Upper lobe of left lung (tissue), 6 donors: Measurements from ENCODE around the gene MOB3C. TPM values are rescaled to one million over a fixed set of nuclear protein-coding genes. Genes with fewer than 3 reads are reported as not detected.
A peak's percentile ranks its signal among the peaks of the same experiment; 100 is the strongest.

Source experiments
- ATAC-seq, 2 donors: fragments of 200-7000 bp; cut with Tn5 transposase; one replicate each; pipeline ENCODE4 v1.9.1; 2022; ENCODE audit warnings: mild to moderate bottlenecking in 2 of 2, moderate library complexity in 2 of 2; ENCODE audit not compliant: low FRiP score in 2 of 2
- DNase-seq, 2 donors: peaks; one replicate each; pipeline ENCODE4 v3.0.0-alpha.2; 2019 to 2020
- H3K27ac ChIP-seq, 4 donors: fragments of 200-600 bp; sonication (generic); one replicate each; pipeline ENCODE4 v1.5.1; 2016 to 2019
- H3K27me3 ChIP-seq, 4 donors: fragments of 200-600 bp; sonication (generic); one replicate each; pipeline ENCODE4 v1.5.1; 2017 to 2019
- H3K36me3 ChIP-seq, 4 donors: fragments of 200-600 bp; sonication (generic); one replicate each; pipeline ENCODE4 v1.5.1; 2016 to 2019
- H3K4me1 ChIP-seq, 4 donors: fragments of 200-600 bp; sonication (generic); one replicate each; pipeline ENCODE4 v1.5.1; 2018 to 2019
- H3K4me3 ChIP-seq, 4 donors: fragments of 200-600 bp; sonication (generic); one replicate each; pipeline ENCODE4 v1.5.1; 2017 to 2019; ENCODE audit warnings: mild to moderate bottlenecking in 2 of 4, moderate library complexity in 1 of 4
- H3K9me3 ChIP-seq, 4 donors: fragments of 200-600 bp; sonication (generic); one replicate each; pipeline ENCODE4 v1.5.1; 2018 to 2019
- EP300 ChIP-seq, 4 donors: sonication (generic); formaldehyde crosslinking; IDR thresholded peaks; one replicate each; pipeline ENCODE4 v1.5.1; 2017; ENCODE audit warnings: antibody characterized with exemption in 4 of 4, control low read depth in 2 of 4
- POLR2A ChIP-seq, 4 donors: fragments of 450-650 bp; IDR thresholded peaks; one replicate each; pipeline ENCODE4 v1.5.1; 2016 to 2017; ENCODE audit warnings: antibody characterized with exemption in 4 of 4, mild to moderate bottlenecking in 2 of 4
- POLR2AphosphoS5 ChIP-seq, 2 donors: sonication (generic); formaldehyde crosslinking; IDR thresholded peaks; one replicate each; pipeline ENCODE4 v1.5.1; 2017; ENCODE audit warnings: antibody characterized with exemption in 2 of 2
- WGBS, 2 donors: methylation state at CpG; one replicate each; pipeline ENCODE4 v1.1.5; 2017 to 2018; 5-methylcytosine and 5-hydroxymethylcytosine counted together
- total RNA-seq, 6 donors: library from RNA; depleted of rRNA in 4 of 6; stranded (reverse); fragments of >200 nt in 4 of 6; gene quantifications; one replicate each; pipeline versions ENCODE4 v1.1.0 to v1.2.1, GENCODE V29; 2016 to 2021
- TF ChIP-seq, protein P1 (sequence below), 6 experiments: fragments of 450-650 bp in 4 of 6; fragments of 200-600 bp in 2 of 6; sonication (generic) in 2 of 6; IDR thresholded peaks; one replicate each; pipeline ENCODE4 v1.5.1; 2016 to 2019; ENCODE audit warnings: antibody characterized with exemption in 6 of 6
- donor health status: DM: no; HTN: no; CAD: no; lungs with moderate emphysema.
- donor health status: DM: no; HTN: yes; CAD: no; lungs with severe emphysema.

The MOB3C gene
- total RNA-seq, 6 donors from 2014 or later: 15.1 to 33.3 (median 22.2) TPM

DNA sequence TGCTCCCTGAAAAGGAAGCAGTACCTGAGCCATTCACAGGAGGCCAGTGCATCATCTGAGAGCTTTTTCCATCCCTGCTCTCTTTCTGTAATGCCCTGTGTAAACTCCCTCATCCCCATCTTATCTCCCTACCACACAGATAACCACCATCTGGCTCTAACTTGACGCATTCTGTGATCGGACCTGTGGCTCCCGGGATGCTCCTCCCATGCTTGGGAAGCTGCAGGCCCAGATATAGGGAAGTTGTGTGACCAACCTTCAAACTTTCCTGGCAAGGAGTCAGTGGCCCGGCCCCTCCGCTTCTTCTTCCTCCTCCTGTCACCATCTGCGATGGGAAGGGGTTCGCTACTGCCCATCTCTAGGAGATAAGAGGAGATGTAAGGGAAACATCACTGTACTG, 33.6 kb downstream of the MOB3C start:
- Histone ChIP-seq H3K9me3 (no peaks in the 10 kb centered on the region), H3K4me1 (peaks cover 0 to 16% (median 8%) of the 10 kb centered on the region in 4 donors), H3K27ac (peak overlapping the region in 2 of 4 donors; percentile 78 to 80), H3K36me3 (peaks cover 0 to 80% (median 34%) of the 10 kb centered on the region in 4 donors), H3K27me3 (no peaks in the 10 kb centered on the region), H3K4me3 (no peak overlapping the region)
- ATAC-seq: peak in 1 of 2 donors; percentile 41
- TF ChIP-seq POLR2AphosphoS5 (IDR thresholded peaks at IDR 0.05) (no peak), POLR2A (IDR thresholded peaks at IDR 0.05) (no peak), EP300 (IDR thresholded peaks at IDR 0.05) (no peak)
- 71 to 78% methylated on average over 7 of the region's 7 CpGs for WGBS, 2 donors
- peak in 1 of 2 donors; percentile 57 for DNase-seq

DNA sequence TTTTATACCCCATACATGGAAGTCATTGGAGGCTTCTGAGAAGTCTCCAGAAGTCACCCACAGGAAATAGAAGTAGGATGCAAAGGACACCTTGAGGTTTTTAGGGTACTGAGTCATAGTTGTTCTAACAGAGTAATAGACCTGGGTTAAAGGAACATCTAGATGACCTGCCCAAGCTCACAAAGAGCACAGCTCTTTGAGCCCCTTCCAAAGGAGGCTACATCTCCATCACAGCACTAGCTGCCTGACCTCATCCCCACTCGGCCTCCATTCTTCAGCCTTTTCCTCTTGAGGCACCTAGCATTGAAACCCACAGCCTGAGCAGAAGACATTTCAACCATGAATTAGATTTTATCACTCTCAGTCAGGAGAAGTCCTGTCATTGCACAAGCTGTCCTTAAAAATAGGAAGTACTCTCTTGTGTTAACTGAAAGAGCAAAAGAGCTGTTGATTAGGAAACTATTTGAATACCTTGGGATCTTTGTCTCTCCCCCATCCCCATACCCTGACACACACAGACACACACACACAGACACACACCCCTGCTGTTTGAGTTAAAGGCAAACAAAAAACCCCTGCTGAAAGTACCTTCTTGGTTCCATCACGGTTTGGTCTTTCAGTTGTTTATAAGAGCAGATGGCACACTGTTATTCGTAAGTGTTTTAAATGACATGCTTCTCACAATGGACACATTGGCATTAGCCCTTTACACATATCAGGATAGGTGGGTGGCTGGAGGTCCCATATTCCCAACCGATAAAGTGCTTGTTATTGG, 34.7 kb downstream of the MOB3C start:
- H3K4me1 ChIP-seq: peaks cover 0 to 16% (median 8%) of the 10 kb centered on the region in 4 donors

DNA sequence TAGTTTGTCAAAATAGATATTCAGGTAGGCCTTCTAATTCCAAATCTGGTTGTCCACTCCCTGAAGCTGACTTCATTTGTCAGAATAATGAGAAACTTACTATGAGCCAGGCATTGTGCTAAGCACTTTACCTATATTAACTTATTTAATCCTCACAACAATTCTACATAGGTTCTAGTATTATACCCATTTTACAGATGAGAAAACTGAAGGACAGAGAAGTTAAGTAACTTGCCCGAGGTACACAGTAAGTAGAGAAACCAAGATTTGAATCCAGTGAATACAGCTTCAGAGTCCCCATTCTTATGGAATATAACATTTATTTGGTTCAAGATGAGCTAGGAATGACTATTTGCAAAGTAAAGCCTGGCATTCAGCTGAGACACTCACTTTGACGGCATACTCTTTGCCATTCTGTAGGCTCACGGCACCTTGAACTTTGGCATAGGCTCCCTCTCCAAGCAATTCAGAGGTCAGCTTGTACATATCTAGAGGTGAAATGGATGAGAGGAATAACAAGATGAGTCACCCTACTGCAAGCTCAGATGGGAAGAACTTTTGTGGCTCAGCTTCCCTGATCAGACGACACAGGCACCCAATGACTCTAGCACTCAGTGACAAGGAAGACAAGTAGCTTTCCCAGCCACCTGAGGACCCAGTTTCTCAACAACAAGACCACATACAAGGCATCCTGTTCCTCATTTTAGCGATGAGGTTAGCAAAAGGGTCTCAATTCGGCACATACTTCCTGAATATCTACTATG, 36.3 kb downstream of the MOB3C start:
- DNase-seq (peak in 1 of 2 donors; percentile 58), ATAC-seq (peak in 1 of 2 donors; percentile 35)
- Histone ChIP-seq H3K27ac (peak overlapping the region; percentile 73 to 80 (median 78)), H3K9me3 (no peaks in the 10 kb centered on the region), H3K4me3 (no peak overlapping the region), H3K27me3 (no peaks in the 10 kb centered on the region), H3K4me1 (peaks cover 0 to 16% (median 6%) of the 10 kb centered on the region in 4 donors), H3K36me3 (peaks cover 0 to 87% (median 48%) of the 10 kb centered on the region in 4 donors)
- TF ChIP-seq POLR2AphosphoS5 (IDR thresholded peaks at IDR 0.05): peak; percentile 35 to 38
- TF ChIP-seq, protein P1, sequence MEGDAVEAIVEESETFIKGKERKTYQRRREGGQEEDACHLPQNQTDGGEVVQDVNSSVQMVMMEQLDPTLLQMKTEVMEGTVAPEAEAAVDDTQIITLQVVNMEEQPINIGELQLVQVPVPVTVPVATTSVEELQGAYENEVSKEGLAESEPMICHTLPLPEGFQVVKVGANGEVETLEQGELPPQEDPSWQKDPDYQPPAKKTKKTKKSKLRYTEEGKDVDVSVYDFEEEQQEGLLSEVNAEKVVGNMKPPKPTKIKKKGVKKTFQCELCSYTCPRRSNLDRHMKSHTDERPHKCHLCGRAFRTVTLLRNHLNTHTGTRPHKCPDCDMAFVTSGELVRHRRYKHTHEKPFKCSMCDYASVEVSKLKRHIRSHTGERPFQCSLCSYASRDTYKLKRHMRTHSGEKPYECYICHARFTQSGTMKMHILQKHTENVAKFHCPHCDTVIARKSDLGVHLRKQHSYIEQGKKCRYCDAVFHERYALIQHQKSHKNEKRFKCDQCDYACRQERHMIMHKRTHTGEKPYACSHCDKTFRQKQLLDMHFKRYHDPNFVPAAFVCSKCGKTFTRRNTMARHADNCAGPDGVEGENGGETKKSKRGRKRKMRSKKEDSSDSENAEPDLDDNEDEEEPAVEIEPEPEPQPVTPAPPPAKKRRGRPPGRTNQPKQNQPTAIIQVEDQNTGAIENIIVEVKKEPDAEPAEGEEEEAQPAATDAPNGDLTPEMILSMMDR (IDR thresholded peaks at IDR 0.05): no peak
- TF ChIP-seq POLR2A (IDR thresholded peaks at IDR 0.05): no peak
- TF ChIP-seq EP300 (IDR thresholded peaks at IDR 0.05): no peak
- 77 to 86% methylated on average over 6 of the region's 6 CpGs for WGBS, 2 donors

More for the DNA sequence above, 34.7 kb downstream of the MOB3C start:
- TF ChIP-seq POLR2AphosphoS5 (IDR thresholded peaks at IDR 0.05): no peak
- TF ChIP-seq, protein P1 (IDR thresholded peaks at IDR 0.05): no peak
- TF ChIP-seq POLR2A (IDR thresholded peaks at IDR 0.05): no peak
- no peak for TF ChIP-seq EP300 (IDR thresholded peaks at IDR 0.05)
- no peaks in the 10 kb centered on the region for H3K27me3 ChIP-seq
- no peaks in the 10 kb centered on the region for H3K9me3 ChIP-seq
- peaks cover 0 to 84% (median 39%) of the 10 kb centered on the region in 4 donors for H3K36me3 ChIP-seq
- H3K27ac ChIP-seq: peak overlapping the region; percentile 73 to 80 (median 78)
- WGBS, 2 donors: 67 to 75% methylated on average over 4 of the region's 4 CpGs
- no peak overlapping the region for H3K4me3 ChIP-seq
- ATAC-seq: peak; percentile 36 to 56
- no peak for DNase-seq

DNA sequence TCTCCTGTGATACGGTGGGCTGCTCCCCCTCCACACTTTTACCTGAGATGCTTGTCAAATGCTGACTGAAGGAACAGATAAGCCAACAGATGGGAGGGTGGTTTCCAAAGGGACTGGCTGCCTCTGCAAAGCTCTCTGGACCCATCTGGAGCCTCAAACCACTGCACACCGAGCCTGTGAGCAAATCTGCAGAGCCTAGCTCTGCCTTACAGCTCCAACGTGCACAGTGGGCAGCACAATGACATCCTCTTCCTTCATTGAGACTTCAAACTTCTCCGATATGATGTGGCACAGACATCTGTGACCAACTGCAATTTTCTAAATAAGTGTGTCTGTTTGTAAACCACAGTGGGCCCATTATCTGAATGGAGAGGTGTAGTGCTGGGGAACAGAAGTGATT, 38.9 kb downstream of the MOB3C start:
- no peak overlapping the region for H3K27ac ChIP-seq
- ATAC-seq (no peak), DNase-seq (no peak)
- no peaks in the 10 kb centered on the region for H3K27me3 ChIP-seq
- H3K4me1 ChIP-seq: peaks cover 0 to 9% (median 3%) of the 10 kb centered on the region in 4 donors
- no peak overlapping the region for H3K4me3 ChIP-seq
- 80 to 93% methylated on average over 4 of the region's 4 CpGs for WGBS, 2 donors
- no peaks in the 10 kb centered on the region for H3K9me3 ChIP-seq
- H3K36me3 ChIP-seq: peaks cover 0 to 87% (median 46%) of the 10 kb centered on the region in 4 donors
- no peak for TF ChIP-seq EP300 (IDR thresholded peaks at IDR 0.05)
- TF ChIP-seq, protein P1 (IDR thresholded peaks at IDR 0.05): no peak
- no peak for TF ChIP-seq POLR2A (IDR thresholded peaks at IDR 0.05)
- no peak for TF ChIP-seq POLR2AphosphoS5 (IDR thresholded peaks at IDR 0.05)

DNA sequence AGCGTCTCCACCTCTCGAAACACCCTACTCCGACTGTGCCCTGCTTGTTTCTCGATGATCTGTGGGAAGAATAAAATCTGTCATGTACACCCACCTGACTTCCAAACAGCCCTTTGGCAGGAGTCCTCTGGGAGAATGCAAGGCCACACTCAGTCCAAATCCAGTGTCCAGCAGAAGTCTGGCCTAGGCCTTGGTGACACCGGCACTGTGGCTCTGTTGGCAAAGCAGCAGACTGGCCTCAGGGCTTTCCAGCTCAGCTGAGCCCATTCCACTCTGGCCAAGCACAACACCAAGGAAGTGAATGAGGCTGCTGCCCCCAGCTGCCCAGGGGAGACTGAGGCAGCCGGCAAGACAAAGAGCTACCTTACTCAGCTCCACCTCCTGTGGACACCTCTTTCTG, 40.0 kb downstream of the MOB3C start:
- WGBS, 2 donors: 95 to 98% methylated on average over 5 to 6 of the region's 6 CpGs
- no peaks in the 10 kb centered on the region for H3K9me3 ChIP-seq
- no peak for TF ChIP-seq POLR2AphosphoS5 (IDR thresholded peaks at IDR 0.05)
- no peak for TF ChIP-seq POLR2A (IDR thresholded peaks at IDR 0.05)
- TF ChIP-seq EP300 (IDR thresholded peaks at IDR 0.05): no peak
- TF ChIP-seq, protein P1 (IDR thresholded peaks at IDR 0.05): no peak
- no peak overlapping the region for H3K27ac ChIP-seq
- H3K36me3 ChIP-seq: peaks cover 0 to 83% (median 43%) of the 10 kb centered on the region in 4 donors
- no peak overlapping the region for H3K4me3 ChIP-seq
- DNase-seq: no peak
- no peak for ATAC-seq
- H3K27me3 ChIP-seq: no peaks in the 10 kb centered on the region
- peaks cover 0 to 4% (median 0%) of the 10 kb centered on the region in 4 donors for H3K4me1 ChIP-seq
